ENCODE measurements around the gene MDH1B. TPM values are rescaled to one million over a fixed set of nuclear protein-coding genes. Genes with fewer than 3 reads are reported as not detected.

The MDH1B gene
- total and polyA plus RNA-seq, 2 donors (not counting 1 experiment from before 2014, with no cell fraction given) = 0.34 TPM; not detected in 1

DNA sequence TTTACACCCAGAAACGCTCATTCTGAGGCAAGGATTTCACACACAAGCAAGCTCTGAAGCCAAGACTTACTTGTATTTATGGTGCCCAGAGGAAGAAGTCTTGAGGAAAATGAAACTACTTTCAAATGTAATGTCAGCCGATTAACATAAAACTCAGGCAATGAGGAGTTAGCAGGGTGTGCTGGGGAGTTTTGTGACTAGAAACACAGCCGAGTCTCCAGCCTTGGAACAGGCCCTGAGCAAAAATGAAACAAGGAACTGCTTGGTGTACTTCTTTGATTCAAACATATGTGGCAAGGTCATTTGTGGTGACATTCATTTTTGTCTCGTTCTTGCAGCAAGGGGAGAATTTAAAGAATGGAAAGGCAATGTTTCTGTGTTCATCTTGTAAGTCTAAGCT lies 51.4 kb downstream of the MDH1B start:
- Histone ChIP-seq H3K4me2 (replicated peaks; ENCODE audit: low read depth, low read length, poor library complexity, severe bottlenecking) (no peak overlapping the region), H4K20me1 (ENCODE audit: control insufficient read depth, insufficient read depth, low read length, poor library complexity, severe bottlenecking) (no peaks in the 10 kb centered on the region), H3K79me2 (ENCODE audit: control insufficient read depth, insufficient read depth, low read length) (no peaks in the 10 kb centered on the region), H3K36me3 (replicated peaks in 1 of 2; ENCODE audit: control extremely low read depth in 1 of 2, control insufficient read depth in 1 of 2, extremely low read depth in 1 of 2, insufficient read depth in 2 of 2, low read length in 1 of 2) (no peaks in the 10 kb centered on the region), H3K4me3 (ENCODE audit: control extremely low read depth in 1 of 5, extremely low read depth in 1 of 5, insufficient read depth in 1 of 5, low read depth in 2 of 5, low read length in 4 of 5) (no peak overlapping the region), H3K27ac (ENCODE audit: low read length in 2 of 2) (no peak overlapping the region), H3K27me3 (replicated peaks in 1 of 4; ENCODE audit: control extremely low read depth in 1 of 4, control insufficient read depth in 3 of 4, insufficient read depth in 4 of 4, low read length in 3 of 4) (peaks cover 0 to 6% (median 0%) of the 10 kb centered on the region in 4 experiments), H3K9ac (ENCODE audit: low read length) (no peak overlapping the region), H2AFZ (ENCODE audit: insufficient read depth, low read depth, low read length, poor library complexity, severe bottlenecking) (peak overlapping the region; percentile 54), H3K4me1 (ENCODE audit: control insufficient read depth in 2 of 2, insufficient read depth in 2 of 2, low read length in 2 of 2) (no peaks in the 10 kb centered on the region), H3K9me3 (ENCODE audit: control extremely low read depth in 1 of 3, control insufficient read depth in 2 of 3, insufficient read depth in 1 of 3, low read length in 2 of 3) (no peaks in the 10 kb centered on the region)
- DNase-seq = no peak
- Mint-ChIP-seq H3K4me1 (peaks cover 3% of the 10 kb centered on the region), H3K27ac (no peak overlapping the region), H3K27me3 (peaks cover 26% of the 10 kb centered on the region), H3K4me3 (no peak overlapping the region), H3K9me3 (ENCODE audit: insufficient read depth) (no peaks in the 10 kb centered on the region)
- TF ChIP-seq, protein P1, sequence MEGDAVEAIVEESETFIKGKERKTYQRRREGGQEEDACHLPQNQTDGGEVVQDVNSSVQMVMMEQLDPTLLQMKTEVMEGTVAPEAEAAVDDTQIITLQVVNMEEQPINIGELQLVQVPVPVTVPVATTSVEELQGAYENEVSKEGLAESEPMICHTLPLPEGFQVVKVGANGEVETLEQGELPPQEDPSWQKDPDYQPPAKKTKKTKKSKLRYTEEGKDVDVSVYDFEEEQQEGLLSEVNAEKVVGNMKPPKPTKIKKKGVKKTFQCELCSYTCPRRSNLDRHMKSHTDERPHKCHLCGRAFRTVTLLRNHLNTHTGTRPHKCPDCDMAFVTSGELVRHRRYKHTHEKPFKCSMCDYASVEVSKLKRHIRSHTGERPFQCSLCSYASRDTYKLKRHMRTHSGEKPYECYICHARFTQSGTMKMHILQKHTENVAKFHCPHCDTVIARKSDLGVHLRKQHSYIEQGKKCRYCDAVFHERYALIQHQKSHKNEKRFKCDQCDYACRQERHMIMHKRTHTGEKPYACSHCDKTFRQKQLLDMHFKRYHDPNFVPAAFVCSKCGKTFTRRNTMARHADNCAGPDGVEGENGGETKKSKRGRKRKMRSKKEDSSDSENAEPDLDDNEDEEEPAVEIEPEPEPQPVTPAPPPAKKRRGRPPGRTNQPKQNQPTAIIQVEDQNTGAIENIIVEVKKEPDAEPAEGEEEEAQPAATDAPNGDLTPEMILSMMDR (IDR thresholded peaks at IDR 0.05) = no peak
- TF ChIP-seq EZH2 (IDR thresholded peaks at IDR 0.05; ENCODE audit: borderline replicate concordance, insufficient read depth, low read depth, low read length, poor library complexity, severe bottlenecking) = no peak
- ATAC-seq (ENCODE audit: low read depth) = no peak
- CTCF ChIA-PET = no interaction called here
- intact Hi-C loops (cut with micrococcal nuclease) = no loop called here
- POLR2A ChIA-PET = no interaction called here
- 46% methylated on average over 3 of the region's 4 CpGs for WGBS (ENCODE audit: insufficient coverage)

DNA sequence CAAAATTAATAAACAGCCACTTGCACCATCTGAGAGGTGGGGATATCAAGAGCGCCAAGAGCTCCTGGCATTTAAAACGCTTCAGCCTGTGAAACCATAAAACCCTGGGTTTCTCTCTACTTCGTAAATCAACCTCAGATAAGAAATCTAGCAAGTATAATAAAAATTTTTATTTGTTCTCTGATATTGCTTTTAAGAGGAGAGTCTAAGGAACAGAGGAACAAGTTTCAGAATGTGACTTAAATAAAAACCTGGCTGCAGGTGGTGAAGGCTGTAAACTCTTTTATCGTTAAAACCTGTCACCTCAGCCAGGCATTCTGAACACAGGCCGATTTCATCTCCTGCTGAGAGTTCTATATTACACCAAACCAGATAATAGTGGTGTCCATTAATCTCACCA lies 56.8 kb downstream of the MDH1B start:
- no peaks in the 10 kb centered on the region for H3K9me3 Mint-ChIP-seq (ENCODE audit: insufficient read depth)
- intact Hi-C loops (cut with micrococcal nuclease) = no loop called here
- ChIA-PET CTCF (no interaction called here), POLR2A (no interaction called here)
- Histone ChIP-seq H3K4me3 (ENCODE audit: control extremely low read depth in 1 of 5, extremely low read depth in 1 of 5, insufficient read depth in 1 of 5, low read depth in 2 of 5, low read length in 4 of 5) (no peak overlapping the region), H3K9ac (ENCODE audit: low read length) (no peak overlapping the region), H3K27ac (ENCODE audit: low read length in 2 of 2) (no peak overlapping the region), H3K27me3 (replicated peaks in 1 of 4; ENCODE audit: control extremely low read depth in 1 of 4, control insufficient read depth in 3 of 4, insufficient read depth in 4 of 4, low read length in 3 of 4) (peaks cover 0 to 6% (median 0%) of the 10 kb centered on the region in 4 experiments), H3K4me2 (replicated peaks; ENCODE audit: low read depth, low read length, poor library complexity, severe bottlenecking) (no peak overlapping the region), H3K4me1 (ENCODE audit: control insufficient read depth in 2 of 2, insufficient read depth in 2 of 2, low read length in 2 of 2) (no peaks in the 10 kb centered on the region), H2AFZ (ENCODE audit: insufficient read depth, low read depth, low read length, poor library complexity, severe bottlenecking) (no peak overlapping the region), H3K79me2 (ENCODE audit: control insufficient read depth, insufficient read depth, low read length) (no peaks in the 10 kb centered on the region), H4K20me1 (ENCODE audit: control insufficient read depth, insufficient read depth, low read length, poor library complexity, severe bottlenecking) (no peaks in the 10 kb centered on the region), H3K36me3 (replicated peaks in 1 of 2; ENCODE audit: control extremely low read depth in 1 of 2, control insufficient read depth in 1 of 2, extremely low read depth in 1 of 2, insufficient read depth in 2 of 2, low read length in 1 of 2) (no peaks in the 10 kb centered on the region), H3K9me3 (ENCODE audit: control extremely low read depth in 1 of 3, control insufficient read depth in 2 of 3, insufficient read depth in 1 of 3, low read length in 2 of 3) (no peaks in the 10 kb centered on the region)
- H3K4me3 Mint-ChIP-seq = no peak overlapping the region
- no peak for ATAC-seq (ENCODE audit: low read depth)
- H3K27me3 Mint-ChIP-seq = peaks cover 31% of the 10 kb centered on the region
- DNase-seq = no peak
- no CpG with 5 or more reads among the region's 5 CpGs for WGBS (ENCODE audit: insufficient coverage)
- H3K4me1 Mint-ChIP-seq = no peaks in the 10 kb centered on the region
- no peak overlapping the region for H3K27ac Mint-ChIP-seq
- TF ChIP-seq, protein P1 (IDR thresholded peaks at IDR 0.05) = no peak
- no peak for TF ChIP-seq EZH2 (IDR thresholded peaks at IDR 0.05; ENCODE audit: borderline replicate concordance, insufficient read depth, low read depth, low read length, poor library complexity, severe bottlenecking)
